Neuronal stem cell (in vitro differentiated cells): ENCODE results near the gene P4HA2.
A peak's percentile ranks its signal among the peaks of the same experiment; 100 is the strongest.

Experiments used
- DNase-seq: peaks from one replicate; pipeline ENCODE4 v3.0.0-alpha.2; 2013; ENCODE audit warnings: low spot score
- H2AFZ ChIP-seq: one replicate; pipeline ENCODE4 v1.6.1; 2013; ENCODE audit warnings: mild to moderate bottlenecking, low read length, inconsistent platforms
- H2AK5ac ChIP-seq: 2 replicates; pipeline ENCODE4 v1.6.1; 2013; ENCODE audit warnings: low read depth, mild to moderate bottlenecking, inconsistent platforms, low read length, moderate library complexity, mixed read lengths
- H2BK120ac ChIP-seq: 2 replicates; pipeline ENCODE4 v1.6.1; 2013; ENCODE audit warnings: low read depth, mild to moderate bottlenecking, inconsistent platforms, low read length, moderate library complexity, mixed read lengths
- H2BK12ac ChIP-seq: one replicate; pipeline ENCODE4 v1.6.1; 2013; ENCODE audit warnings: low read length, inconsistent platforms
- H2BK15ac ChIP-seq: 2 replicates; pipeline ENCODE4 v1.6.1; 2013; ENCODE audit warnings: mild to moderate bottlenecking, low read length, inconsistent platforms, mixed read lengths
- H2BK5ac ChIP-seq: one replicate; pipeline ENCODE4 v1.6.1; 2013; ENCODE audit warnings: inconsistent platforms, mild to moderate bottlenecking, low read length, moderate library complexity
- H3K14ac ChIP-seq: one replicate; pipeline ENCODE4 v1.6.1; 2013; ENCODE audit warnings: low read length, inconsistent platforms
- H3K18ac ChIP-seq: 2 replicates; pipeline ENCODE4 v1.6.1; 2013; ENCODE audit warnings: low read length, inconsistent platforms
- H3K23ac ChIP-seq: 2 replicates; pipeline ENCODE4 v1.6.1; 2013; ENCODE audit warnings: low read depth, mild to moderate bottlenecking, mixed read lengths, low read length, inconsistent platforms; ENCODE audit not compliant: poor library complexity
- H3K27ac ChIP-seq: replicated peaks from 3 replicates; pipeline ENCODE4 v1.5.1; 2013; ENCODE audit warnings: low read length, inconsistent platforms
- H3K27me3 ChIP-seq, 3 experiments: 2 replicates each; pipeline ENCODE4 v1.6.1; 2013; ENCODE audit warnings: low read length in 3 of 3, mild to moderate bottlenecking in 2 of 3, inconsistent platforms in 1 of 3, low read depth in 1 of 3, mixed read lengths in 1 of 3, moderate library complexity in 1 of 3; ENCODE audit not compliant: control insufficient read depth in 3 of 3, insufficient read depth in 3 of 3
- H3K36me3 ChIP-seq, 2 donors: replicated peaks in 1 of 2; 2 replicates each; pipeline ENCODE4 v1.6.1; 2013; ENCODE audit warnings: low read length in 2 of 2; ENCODE audit not compliant: control insufficient read depth in 2 of 2, insufficient read depth in 2 of 2
- H3K4ac ChIP-seq: 2 replicates; pipeline ENCODE4 v1.6.1; 2013; ENCODE audit warnings: inconsistent platforms, mild to moderate bottlenecking, low read length, moderate library complexity
- H3K4me1 ChIP-seq, 2 donors: 1 replicate in 1 of 2; 2 replicates in 1 of 2; pipeline ENCODE4 v1.6.1; 2013; ENCODE audit warnings: low read length in 2 of 2, low read depth in 1 of 2; ENCODE audit not compliant: control insufficient read depth in 2 of 2, insufficient read depth in 1 of 2
- H3K4me2 ChIP-seq: one replicate; pipeline ENCODE4 v1.6.1; 2013; ENCODE audit warnings: mild to moderate bottlenecking, low read length, inconsistent platforms; ENCODE audit not compliant: insufficient read depth, poor library complexity, severe bottlenecking
- H3K4me3 ChIP-seq, 2 donors: 2 replicates each; pipeline ENCODE4 v1.5.1; 2013; ENCODE audit warnings: low read length in 2 of 2, mild to moderate bottlenecking in 2 of 2, inconsistent platforms in 1 of 2, moderate library complexity in 1 of 2
- H3K79me1 ChIP-seq: one replicate; pipeline ENCODE4 v1.6.1; 2013; ENCODE audit warnings: low read depth, mild to moderate bottlenecking, inconsistent platforms, low read length, moderate library complexity
- H3K9ac ChIP-seq: one replicate; pipeline ENCODE4 v1.6.1; 2013; ENCODE audit warnings: mild to moderate bottlenecking, low read depth, low read length, inconsistent platforms; ENCODE audit not compliant: poor library complexity
- H3K9me3 ChIP-seq, 2 donors: replicated peaks in 1 of 2; 2 replicates each; pipeline versions ENCODE3 to v1.6.1; 2013; ENCODE audit warnings: low read length in 2 of 2, mild to moderate bottlenecking in 2 of 2, inconsistent platforms in 1 of 2, low read depth in 1 of 2, mixed read lengths in 1 of 2, moderate library complexity in 1 of 2; ENCODE audit not compliant: control insufficient read depth in 2 of 2, insufficient read depth in 1 of 2
- H4K8ac ChIP-seq: one replicate; pipeline ENCODE4 v1.6.1; 2013; ENCODE audit warnings: low read depth, mild to moderate bottlenecking, inconsistent platforms, low read length, moderate library complexity
- H4K91ac ChIP-seq: one replicate; pipeline ENCODE4 v1.6.1; 2013; ENCODE audit warnings: low read length, low read depth, mild to moderate bottlenecking, inconsistent platforms; ENCODE audit not compliant: poor library complexity
- WGBS, 2 donors: extraction: QIAGEN DNeasy Blood & Tissue Kit; methylation state at CpG; one replicate each; pipeline ENCODE4 v1.1.7; 2013; ENCODE audit warnings: missing lambda C conversion rate in 2 of 2, mixed read lengths in 1 of 2; ENCODE audit not compliant: insufficient read length in 2 of 2, insufficient replicate concordance in 1 of 2; ENCODE audit errors: extremely low coverage in 2 of 2; 5-methylcytosine and 5-hydroxymethylcytosine counted together

Gene P4HA2

DNA sequence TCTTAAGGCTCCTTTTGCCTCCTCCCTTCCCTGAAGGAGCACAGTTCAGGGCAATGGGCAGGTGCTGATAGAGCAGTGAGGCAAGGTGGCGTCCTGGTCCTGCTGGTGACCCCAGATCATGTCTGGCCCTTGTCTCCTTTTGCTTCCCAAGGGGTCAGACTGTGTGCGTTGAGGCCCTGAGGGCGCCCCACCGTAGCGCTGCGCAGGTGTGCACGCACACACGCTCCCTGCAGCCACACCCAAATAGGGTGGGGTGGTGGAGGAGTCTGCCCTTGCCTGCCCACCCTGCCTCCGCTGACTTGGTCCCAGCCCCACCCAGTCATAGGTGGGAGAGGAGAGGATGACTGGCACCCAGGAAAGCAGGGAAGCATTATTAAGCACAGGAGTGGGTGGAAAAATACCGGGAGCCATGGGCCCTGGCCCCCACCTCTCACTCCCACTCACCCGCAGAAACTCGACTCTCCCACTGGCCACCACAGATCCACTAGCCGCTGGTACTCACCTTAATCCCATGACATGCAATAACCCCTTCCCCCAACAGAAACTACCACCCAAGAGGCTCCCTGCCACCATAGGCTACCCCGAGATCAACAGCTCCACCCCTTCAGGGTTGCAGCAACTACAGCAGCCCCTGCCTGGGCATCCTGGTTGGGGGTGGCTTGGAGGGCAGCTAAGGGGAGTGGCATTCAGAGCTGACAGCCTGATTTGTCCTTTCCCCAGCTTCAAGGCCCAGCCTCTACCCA, 46.6 kb upstream of the P4HA2 start:
- Histone ChIP-seq H4K91ac (no peak overlapping the region), H3K23ac (peak overlapping the region; percentile 67), H2AK5ac (no peak overlapping the region), H3K4ac (no peak overlapping the region), H3K4me3 (no peak overlapping the region), H2BK5ac (peak overlapping the region; percentile 25), H4K8ac (no peak overlapping the region), H3K9ac (no peak overlapping the region), H3K27me3 (no peaks in the 10 kb centered on the region), H3K9me3 (no peaks in the 10 kb centered on the region), H2BK120ac (no peak overlapping the region), H3K79me1 (no peaks in the 10 kb centered on the region), H3K27ac (no peak overlapping the region), H2AFZ (no peak overlapping the region), H3K14ac (no peak overlapping the region), H2BK12ac (no peak overlapping the region), H3K4me1 (peaks cover 6 to 12% of the 10 kb centered on the region in 2 donors), H2BK15ac (no peak overlapping the region), H3K4me2 (no peak overlapping the region), H3K36me3 (peaks cover 0 to 6% of the 10 kb centered on the region in 2 donors), H3K18ac (no peak overlapping the region)
- no peak for DNase-seq
- no CpG with 5 or more reads among the region's 14 CpGs for WGBS, 2 donors

DNA sequence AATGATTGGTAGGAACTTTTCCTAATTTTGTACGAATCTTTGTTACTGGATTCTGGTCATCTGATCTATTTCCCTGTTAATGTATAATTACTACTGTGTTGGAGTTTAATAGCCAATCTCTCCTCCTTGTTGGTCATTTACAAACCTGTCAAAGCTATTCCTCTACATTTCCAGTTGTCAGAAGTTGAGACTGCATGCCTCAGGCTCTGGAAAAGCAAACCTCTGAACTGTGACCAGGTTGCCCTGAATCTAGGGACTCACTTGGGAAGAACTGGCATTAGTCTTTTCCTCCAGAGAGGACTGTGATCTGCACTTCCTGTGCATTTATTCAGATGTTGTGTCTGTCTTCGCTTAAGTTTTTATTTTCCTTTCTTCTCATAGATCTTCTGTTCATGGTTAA, 46.0 kb upstream of the P4HA2 start:
- no peak overlapping the region for H3K4me2 ChIP-seq
- H2BK15ac ChIP-seq, result no peak overlapping the region
- no peaks in the 10 kb centered on the region for H3K9me3 ChIP-seq
- no peak overlapping the region for H4K91ac ChIP-seq
- no peak overlapping the region for H3K23ac ChIP-seq
- no peak overlapping the region for H2AK5ac ChIP-seq
- H3K9ac ChIP-seq, result no peak overlapping the region
- H2AFZ ChIP-seq, result no peak overlapping the region
- H2BK5ac ChIP-seq, result no peak overlapping the region
- DNase-seq, result no peak
- no peak overlapping the region for H3K4me3 ChIP-seq
- H2BK12ac ChIP-seq, result no peak overlapping the region
- no peaks in the 10 kb centered on the region for H3K27me3 ChIP-seq
- no CpG with 5 or more reads among the region's 2 CpGs for WGBS, 2 donors
- no peak overlapping the region for H3K4ac ChIP-seq
- no peak overlapping the region for H3K14ac ChIP-seq
- peaks cover 0 to 6% of the 10 kb centered on the region in 2 donors for H3K36me3 ChIP-seq
- H4K8ac ChIP-seq, result no peak overlapping the region
- no peaks in the 10 kb centered on the region for H3K79me1 ChIP-seq
- H3K4me1 ChIP-seq, result peaks cover 11 to 17% of the 10 kb centered on the region in 2 donors
- H3K27ac ChIP-seq, result no peak overlapping the region
- H3K18ac ChIP-seq, result no peak overlapping the region
- H2BK120ac ChIP-seq, result no peak overlapping the region

DNA sequence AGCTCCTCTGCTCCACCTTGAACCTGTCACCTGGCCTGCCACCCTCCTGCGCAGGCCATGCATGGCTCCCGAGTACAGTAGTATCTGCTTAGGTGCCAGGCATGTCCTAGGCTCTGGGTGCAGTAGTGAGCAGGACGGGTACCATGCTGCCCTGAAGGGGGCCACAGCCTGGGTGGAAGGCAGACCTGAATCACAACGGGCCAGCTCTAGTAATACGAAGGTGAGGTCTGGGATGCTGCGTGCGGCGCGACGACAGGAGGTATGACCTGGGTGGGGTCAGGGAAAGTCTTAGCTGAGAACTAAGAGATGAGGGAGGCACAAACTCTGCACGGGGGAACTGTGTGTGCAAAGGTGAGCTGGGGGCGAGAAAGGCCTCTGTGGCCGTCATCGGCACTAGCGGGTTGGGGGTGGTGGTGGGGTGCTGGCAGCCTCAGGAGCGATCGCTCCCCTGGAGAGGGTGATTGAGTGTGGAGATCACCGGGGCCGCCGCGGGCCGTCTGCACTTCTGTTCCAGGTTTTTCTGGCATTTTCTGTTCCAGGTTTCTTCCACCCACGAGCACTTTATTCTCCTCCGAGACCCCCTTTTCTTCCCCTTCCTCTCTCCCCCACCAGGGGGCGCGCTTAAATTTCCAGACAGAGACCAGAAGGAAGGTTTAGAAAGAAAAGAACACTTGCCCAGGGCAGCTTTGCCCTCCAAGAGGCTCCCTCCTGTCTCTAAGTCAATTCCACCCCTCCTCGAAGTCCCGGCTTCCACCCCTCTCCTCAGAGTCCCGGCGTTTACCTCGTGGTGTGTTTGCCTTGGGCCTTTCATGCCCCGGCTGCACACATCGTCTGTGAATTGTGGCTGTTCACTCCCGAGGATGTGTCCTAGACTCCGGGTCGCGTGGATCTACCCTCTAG, 44.9 kb upstream of the P4HA2 start:
- peak; percentile 75 for DNase-seq
- no peak overlapping the region for H3K9ac ChIP-seq
- no peak overlapping the region for H2BK12ac ChIP-seq
- peak overlapping the region; percentile 76 for H2AFZ ChIP-seq
- no peak overlapping the region for H3K4me3 ChIP-seq
- H3K27ac ChIP-seq, result no peak overlapping the region
- no peak overlapping the region for H3K4me2 ChIP-seq
- no peaks in the 10 kb centered on the region for H3K79me1 ChIP-seq
- H4K8ac ChIP-seq, result no peak overlapping the region
- no peak overlapping the region for H3K14ac ChIP-seq
- H2BK15ac ChIP-seq, result no peak overlapping the region
- peaks cover 0 to 6% of the 10 kb centered on the region in 2 donors for H3K36me3 ChIP-seq
- no peaks in the 10 kb centered on the region for H3K27me3 ChIP-seq
- H3K4ac ChIP-seq, result no peak overlapping the region
- H2AK5ac ChIP-seq, result peak overlapping the region; percentile 46
- H3K23ac ChIP-seq, result no peak overlapping the region
- H3K4me1 ChIP-seq, result peaks cover 4 to 20% of the 10 kb centered on the region in 2 donors
- WGBS, 2 donors, result no CpG with 5 or more reads among the region's 37 CpGs
- H3K18ac ChIP-seq, result peak overlapping the region; percentile 27
- H3K9me3 ChIP-seq, result no peaks in the 10 kb centered on the region
- no peak overlapping the region for H2BK120ac ChIP-seq
- H4K91ac ChIP-seq, result no peak overlapping the region
- H2BK5ac ChIP-seq, result peak overlapping the region; percentile 49
